HG02798 (cell line): ENCODE measurements around the gene KPNA6.

Experiments
- ATAC-seq: cut with Tn5 transposase; IDR thresholded peaks from one replicate; pipeline ENCODE4 v1.9.1; 2021; ENCODE audit warnings: mild to moderate bottlenecking; ENCODE audit not compliant: unreplicated experiment, poor library complexity

KPNA6 gene

GRCh38 chr1:32205401-32206370 is 97.8 kb downstream of the KPNA6 start, which contains the start of gene IQCC:
IQCC (plus strand) TSS chr1:32205671; CDS start chr1:32205682, 11 bp downstream.
- peak; percentile 55 for ATAC-seq

GRCh38 chr1:32208469-32208868 is 100.6 kb downstream of the KPNA6 start:
- ATAC-seq, result no peak

GRCh38 chr1:32208891-32209328 is 101.1 kb downstream of the KPNA6 start, which contains the start of gene DCDC2B:
DCDC2B (plus strand) TSS chr1:32209089; CDS start chr1:32209094, 5 bp downstream.
- no peak for ATAC-seq

- ATAC-seq, result no peak
These were observed 108.0 kb downstream of the KPNA6 start for GRCh38 chr1:32215629-32216480.

GRCh38 chr1:32216566-32216965 is 108.7 kb downstream of the KPNA6 start:
- no peak for ATAC-seq

- ATAC-seq, result no peak
These were observed 111.2 kb downstream of the KPNA6 start for GRCh38 chr1:32219022-32219421.

- no peak for ATAC-seq
These were observed 113.1 kb downstream of the KPNA6 start for GRCh38 chr1:32220746-32221580.

- no peak for ATAC-seq
These were observed 113.7 kb downstream of the KPNA6 start for GRCh38 chr1:32221581-32221979.

GRCh38 chr1:32221980-32222755 is 114.3 kb downstream of the KPNA6 start, which contains the start of the genes EIF3I and TMEM234:
EIF3I (plus strand) TSS chr1:32222407; CDS start chr1:32222442, 35 bp downstream.
TMEM234 (minus strand) TSS chr1:32222353; CDS start chr1:32222322, 31 bp downstream.
- peak; percentile 95 for ATAC-seq

- no peak for ATAC-seq
These were observed 115.8 kb downstream of the KPNA6 start for GRCh38 chr1:32223683-32224082.

- no peak for ATAC-seq
These were observed 116.4 kb downstream of the KPNA6 start for GRCh38 chr1:32224285-32224684.
